EH (cell line): ENCODE data around the gene FAM229A.
"Not testable (repeated sequence)": the region's sequence is repeated elsewhere in the genome, so short reads cannot be mapped to it uniquely, and the experiment has no call there.

Experiments used
- DNase-seq: peaks from one replicate; pipeline ENCODE4 v3.0.0-alpha.2; 2015; ENCODE audit warnings: low read depth

The FAM229A gene, protein sequence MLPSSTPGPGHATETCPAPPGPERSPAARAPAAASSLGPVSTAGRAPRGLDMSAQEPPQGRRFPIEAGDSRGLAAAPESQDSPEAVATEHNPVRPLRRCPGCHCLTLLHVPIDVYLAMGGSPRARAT

DNA sequence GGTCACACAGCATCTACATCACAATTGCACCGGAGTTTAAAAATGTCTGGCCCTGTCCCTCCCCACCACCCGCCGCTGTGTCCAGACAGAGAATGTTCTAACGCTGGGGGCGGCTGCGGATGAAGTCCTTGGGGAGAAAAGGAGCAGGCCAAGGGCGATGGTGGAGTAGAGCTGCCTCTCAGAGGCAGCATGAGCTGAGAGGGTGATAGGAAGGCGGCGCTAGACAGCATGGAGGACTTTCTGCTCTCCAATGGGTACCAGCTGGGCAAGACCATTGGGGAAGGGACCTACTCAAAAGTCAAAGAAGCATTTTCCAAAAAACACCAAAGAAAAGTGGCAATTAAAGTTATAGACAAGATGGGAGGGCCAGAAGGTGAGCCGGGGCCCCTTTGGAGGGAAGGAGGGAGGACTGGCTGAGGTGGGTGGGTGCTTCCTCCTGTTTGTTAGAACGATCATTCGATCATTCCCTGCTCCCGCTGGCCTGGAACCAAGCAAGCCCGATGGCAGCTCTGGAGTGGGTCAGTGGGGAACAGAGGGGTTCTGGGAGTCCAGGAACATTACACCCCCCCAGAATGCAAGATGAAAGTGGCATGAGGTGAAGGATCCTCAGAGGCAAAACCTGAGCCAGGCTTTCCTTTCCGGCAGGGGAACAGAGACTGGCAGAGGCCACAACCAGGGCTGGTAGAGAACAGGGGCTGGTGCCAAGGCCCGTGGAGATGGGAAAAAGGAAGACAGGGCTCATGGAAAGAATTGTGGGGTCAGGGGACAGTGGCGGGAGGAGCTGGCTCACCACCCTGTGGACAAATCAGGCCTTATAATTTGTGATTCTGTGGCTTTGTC lies at the start of gene FAM229A, which contains the start of gene TSSK3:
Gene FAM229A (minus strand): TSS at position 12 of the 840 bp plus-strand sequence. CDS start 394 bp downstream, outside the sequence.
Gene TSSK3 (plus strand): TSS at position 66 of the 840 bp plus-strand sequence. CDS start 163 bp downstream, at position 229.
- DNase-seq, result no peak

DNA sequence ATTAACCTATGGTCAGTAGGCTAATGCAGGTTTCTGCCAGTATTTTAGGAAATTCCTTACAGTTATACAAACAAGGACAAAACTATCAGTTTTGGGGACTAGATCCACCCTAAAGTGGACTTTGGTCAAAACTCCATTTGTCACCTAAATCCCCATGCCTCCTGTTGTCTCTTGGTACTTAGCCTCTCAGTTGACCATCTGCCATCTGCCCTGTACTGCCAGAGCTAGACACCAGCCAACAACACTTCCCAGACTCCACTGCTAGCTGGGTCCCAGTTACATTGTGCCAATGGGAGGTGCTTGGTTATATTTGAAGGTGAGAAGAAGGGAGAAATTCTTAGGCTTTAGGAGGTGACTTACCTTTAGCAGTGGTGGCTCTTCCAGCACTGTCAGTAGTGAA lies 49.0 kb upstream of the FAM229A start:
- DNase-seq, result no peak

DNA sequence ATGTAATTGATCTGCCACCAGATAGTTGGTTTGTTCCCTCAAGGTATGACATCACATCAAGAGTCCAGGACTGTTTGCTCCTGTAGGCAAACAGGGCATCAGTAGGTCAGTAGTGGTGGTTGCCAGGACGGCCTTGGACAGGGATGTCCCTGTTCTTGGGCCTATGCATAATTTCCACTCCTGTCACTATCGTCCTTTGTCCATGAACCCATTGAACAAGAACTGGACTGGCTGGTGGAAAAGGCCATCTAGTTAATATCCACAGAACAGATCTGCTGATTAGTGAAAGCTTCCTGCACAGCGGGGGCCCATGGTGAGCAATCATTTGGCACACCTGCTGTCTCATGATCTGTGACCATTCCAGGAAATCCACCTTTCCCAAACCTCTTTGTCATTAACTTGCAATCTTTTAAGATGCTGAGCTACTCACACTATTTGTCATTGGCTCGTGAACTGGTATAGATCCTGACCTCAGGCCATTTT lies 44.4 kb upstream of the FAM229A start:
- no peak for DNase-seq

DNA sequence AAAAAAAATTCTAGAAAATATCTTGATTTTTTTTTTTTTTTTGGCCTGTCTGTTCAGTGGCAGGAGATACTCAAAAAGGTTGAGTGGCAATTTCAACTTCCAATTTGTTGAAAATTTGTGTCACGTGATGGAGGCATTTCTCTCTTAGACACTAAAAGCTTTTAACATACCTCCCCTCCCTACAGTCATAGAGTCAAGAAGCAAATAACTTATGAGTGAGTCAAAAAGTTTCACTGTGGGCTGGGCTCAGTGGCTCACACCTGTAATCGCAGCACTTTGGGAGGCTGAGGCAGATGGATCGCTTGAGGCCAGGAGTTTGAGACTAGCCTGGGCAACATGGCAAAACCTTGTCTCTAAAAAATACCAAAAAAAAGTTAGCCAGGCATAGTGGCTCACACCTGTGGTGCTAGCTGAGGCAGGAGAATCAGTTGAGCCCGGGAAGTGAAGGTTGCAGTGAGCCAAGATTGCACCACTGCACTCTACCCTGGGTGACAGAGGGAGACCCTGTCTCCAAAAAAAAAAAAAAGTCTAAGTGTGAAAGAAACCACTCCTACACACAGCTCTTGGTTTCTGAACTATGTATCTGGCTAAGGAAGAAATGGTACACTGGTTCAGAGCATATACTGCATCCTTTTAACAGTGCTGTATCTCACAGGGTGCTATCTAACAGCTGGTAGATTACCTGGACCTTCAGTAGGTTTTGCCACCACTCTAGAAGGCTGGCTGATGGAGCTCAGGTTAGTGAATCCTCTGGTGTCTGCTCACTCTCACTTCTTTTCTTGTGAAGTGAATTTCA lies 43.6 kb upstream of the FAM229A start:
- DNase-seq, result no peak

DNA sequence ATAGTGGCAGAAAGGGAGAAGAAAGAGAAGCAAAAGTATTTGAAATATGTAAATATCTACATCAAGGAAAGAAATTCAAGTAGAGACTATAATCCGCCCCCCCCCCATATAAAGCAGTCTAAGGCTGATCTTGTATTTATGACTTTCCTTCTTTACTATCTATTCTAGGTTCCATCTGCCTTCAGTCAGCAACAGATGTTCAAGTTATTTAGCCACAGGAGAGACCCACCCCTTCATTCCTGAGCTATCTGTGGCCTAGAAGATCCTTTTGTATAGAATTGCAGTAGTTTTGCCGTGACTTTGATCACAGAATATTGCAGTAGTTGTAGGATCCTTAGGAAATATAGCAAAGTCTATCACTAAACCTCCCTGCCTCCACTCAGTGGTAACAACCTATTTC lies 42.7 kb upstream of the FAM229A start:
- peak; percentile 30 for DNase-seq

DNA sequence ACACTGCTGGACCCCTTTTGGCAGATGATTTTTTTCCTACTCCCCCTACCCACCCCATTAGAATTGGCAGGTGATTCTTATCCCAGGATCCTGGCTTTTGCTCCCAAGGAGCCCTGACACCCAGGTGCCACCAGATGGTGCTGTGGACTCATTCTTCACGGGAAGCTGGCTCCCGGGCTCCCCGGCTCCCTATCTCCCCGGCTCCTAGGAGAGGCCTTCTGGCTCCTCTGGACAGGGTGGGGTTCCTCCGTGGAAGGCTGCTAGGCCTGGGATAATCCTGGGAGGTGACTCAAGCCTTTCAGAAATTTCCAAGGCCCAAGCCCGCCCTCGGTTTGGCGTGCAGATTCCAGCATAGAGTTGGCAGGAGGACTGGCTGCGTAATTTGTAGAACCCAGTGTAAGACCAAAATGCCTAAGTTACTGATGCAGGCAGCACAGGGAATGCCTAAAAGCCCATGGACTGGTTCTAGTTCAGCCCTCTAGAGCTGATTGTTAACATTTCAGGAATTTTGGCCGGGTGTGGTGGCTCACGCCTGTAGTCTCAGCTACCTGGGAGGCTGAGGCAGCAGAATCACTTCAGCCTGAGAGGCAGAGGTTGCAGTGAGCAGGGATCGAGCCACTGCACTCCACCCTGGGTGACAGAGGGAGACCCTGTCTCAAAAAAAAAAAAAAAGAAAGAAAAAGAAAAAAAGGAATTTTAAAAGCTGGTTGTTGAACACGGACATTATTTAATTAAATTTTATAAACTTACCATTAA lies 38.8 kb upstream of the FAM229A start:
- DNase-seq, result peak; percentile 87

DNA sequence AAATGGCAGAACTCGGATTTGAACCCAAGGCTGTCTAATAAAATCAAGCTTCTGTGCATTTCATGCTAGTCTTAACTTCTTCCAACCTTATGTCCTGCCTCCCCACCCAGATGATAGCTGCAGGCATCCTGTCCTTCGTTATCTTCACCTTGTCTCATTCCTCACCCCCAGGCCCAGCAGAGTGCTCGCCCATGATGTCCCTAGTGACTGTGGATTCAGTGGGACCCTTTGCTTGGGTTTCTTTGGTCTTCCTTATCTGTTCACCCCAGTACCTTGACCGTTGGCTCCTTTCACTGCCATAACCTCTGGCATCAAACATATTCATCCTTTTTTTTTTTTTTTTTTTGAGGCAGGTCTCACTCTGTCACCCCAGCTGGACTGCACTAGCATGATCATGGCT lies 37.6 kb upstream of the FAM229A start:
- DNase-seq, result no peak

DNA sequence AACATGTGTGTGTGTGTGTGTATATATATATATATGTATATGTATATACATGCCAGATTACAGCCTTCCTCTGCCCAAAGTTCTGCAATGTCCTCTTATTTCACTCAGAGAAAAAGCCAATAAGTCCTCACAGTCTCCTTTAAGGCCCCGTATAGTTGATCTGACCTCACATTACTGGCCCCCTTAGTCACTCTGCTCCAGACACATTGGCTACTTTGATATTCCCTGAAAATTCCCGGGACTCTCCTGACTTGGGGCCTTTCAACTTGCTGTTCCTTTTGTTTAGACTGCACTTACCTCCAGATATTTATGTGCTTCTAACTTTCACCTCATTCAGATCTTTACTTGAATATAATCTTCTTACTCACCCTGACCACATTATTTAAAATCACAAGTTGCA lies 36.1 kb upstream of the FAM229A start:
- peak; percentile 34 for DNase-seq

DNA sequence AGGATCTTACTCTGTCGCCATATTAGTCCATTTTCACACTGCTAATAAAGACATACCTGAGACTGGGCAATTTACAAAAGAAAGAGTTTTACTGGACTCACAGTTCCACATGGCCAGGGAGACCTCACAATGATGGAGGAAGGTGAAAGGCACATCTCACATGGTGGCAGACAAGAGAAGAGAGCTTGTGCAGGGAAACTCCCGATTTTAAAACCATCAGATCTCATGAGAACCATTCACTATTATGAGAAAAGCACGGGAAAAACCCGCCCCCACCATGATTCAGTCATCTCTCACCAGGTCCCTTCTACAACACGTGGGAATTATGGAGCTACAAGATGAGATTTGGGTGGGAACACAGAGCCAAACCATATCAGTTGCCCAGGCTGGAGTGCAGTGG lies 34.2 kb upstream of the FAM229A start:
- not testable (repeated sequence) for DNase-seq

DNA sequence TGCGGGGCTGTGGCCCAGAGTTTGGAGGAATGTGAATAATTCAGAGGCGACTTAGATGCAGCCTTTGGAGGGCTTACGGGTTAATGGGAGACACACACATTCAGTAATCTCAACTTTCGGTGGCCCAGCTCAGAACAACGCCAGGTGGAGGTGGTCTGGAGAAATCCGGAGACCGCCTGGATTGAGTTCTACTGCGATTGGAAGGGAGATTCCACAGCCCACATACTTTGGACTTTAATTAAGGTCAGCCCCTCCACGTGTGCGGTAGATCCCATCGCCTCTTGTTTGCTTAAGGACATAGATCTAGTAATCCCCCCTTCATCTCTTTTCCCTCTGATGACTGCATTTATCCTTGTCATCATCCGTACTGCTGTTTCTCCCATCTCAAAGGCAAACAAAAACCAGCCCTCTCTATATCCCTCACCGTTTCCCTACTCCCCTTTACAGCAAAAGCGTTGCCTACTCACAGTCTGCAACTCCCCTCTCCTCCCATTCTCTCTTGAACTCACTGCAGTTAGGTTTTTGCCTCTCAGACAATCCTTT lies 32.7 kb upstream of the FAM229A start:
- DNase-seq, result no peak

DNA sequence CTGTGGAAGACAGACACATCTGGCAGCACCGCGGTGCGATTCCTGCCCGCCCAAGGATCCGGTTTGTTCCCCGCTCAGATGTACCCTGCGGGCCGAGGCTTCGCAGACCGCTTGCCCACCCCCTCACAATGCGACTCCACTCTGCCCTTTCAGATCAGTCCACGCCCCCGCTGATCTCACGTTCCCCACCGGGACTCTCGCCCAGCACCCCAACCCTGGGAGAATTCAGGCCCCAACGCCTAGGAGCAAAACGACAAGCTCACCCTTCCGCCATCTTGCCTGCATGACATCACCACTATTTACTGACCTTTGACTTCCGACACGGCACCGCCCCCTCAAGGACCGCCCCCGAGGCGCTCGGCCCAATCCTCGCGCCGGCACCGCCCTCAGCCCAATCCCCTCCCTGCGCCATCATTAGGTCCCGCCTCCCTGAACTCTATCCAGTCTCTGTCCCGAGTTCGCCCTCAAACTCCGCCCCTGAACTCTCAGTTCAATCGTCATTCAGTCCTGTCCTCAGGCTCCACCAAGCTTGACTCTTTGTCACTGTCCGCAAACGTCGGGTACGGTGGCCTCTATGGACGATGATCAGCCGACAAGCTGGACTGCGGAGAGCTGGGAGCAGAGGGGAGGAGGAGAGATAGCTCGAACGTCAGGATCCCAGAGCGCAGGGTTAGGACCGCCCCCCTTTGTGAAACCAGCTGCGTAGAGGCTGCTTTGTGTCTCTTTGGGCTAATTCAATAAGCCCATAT lies 32.0 kb upstream of the FAM229A start, which contains the start of gene BSDC1:
Gene BSDC1 (minus strand): TSS at position 301 of the 749 bp plus-strand sequence. CDS start 27 bp downstream, at position 274.
- DNase-seq, result peak; percentile 99

DNA sequence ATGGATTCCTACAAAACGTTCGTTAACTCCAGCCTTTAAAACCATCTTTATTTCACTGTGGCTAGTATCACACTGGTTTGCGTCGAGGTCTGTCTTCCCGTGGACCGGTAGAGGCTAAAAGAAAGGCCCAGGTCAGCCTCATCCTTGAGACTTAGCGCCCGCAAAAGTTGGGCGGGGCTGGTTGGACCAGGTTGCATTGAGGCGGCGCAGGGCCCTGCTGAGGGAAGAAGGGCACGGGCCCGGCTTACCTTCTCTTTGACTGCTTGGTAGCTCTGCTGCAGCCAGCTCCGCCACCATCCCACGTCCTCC lies 31.5 kb upstream of the FAM229A start:
- no peak for DNase-seq

DNA sequence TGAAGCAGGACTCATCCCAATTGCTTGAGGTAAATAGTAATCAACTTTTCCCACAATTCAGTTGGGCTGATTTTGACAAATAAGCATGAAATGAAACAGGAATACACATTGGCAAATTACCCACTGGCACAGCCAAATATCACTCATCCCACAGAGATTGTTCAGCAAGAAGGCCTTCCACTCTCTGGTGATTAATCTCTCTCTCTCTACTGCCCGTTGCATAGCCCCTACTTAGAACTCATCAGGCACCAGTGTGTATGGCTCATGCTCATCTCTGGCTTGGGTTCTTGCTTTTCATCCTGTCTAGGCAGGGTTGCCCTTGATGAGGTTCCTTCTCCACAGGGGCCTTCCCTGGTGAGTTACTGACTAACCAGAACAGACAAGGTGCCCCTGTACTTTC lies 30.9 kb upstream of the FAM229A start:
- peak; percentile 16 for DNase-seq

DNA sequence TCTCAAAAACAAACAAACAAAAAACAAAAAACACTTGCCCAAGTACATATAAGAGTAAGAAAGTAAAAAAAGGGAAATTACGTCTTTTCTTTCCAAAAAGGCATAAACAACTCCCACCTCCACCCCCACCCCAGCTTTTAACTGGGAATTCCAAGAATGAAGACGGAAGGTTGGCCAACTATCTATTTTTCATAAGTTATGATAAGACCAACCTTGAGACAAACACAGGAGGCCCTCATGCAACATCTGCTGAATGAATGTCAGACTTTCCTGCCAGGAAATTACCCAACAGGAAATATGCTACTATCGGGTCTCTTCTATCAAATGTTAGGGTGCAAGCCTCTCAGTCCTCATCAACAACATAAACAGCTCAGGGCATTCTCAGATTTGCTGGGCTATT lies 30.0 kb upstream of the FAM229A start:
- DNase-seq, result no peak

DNA sequence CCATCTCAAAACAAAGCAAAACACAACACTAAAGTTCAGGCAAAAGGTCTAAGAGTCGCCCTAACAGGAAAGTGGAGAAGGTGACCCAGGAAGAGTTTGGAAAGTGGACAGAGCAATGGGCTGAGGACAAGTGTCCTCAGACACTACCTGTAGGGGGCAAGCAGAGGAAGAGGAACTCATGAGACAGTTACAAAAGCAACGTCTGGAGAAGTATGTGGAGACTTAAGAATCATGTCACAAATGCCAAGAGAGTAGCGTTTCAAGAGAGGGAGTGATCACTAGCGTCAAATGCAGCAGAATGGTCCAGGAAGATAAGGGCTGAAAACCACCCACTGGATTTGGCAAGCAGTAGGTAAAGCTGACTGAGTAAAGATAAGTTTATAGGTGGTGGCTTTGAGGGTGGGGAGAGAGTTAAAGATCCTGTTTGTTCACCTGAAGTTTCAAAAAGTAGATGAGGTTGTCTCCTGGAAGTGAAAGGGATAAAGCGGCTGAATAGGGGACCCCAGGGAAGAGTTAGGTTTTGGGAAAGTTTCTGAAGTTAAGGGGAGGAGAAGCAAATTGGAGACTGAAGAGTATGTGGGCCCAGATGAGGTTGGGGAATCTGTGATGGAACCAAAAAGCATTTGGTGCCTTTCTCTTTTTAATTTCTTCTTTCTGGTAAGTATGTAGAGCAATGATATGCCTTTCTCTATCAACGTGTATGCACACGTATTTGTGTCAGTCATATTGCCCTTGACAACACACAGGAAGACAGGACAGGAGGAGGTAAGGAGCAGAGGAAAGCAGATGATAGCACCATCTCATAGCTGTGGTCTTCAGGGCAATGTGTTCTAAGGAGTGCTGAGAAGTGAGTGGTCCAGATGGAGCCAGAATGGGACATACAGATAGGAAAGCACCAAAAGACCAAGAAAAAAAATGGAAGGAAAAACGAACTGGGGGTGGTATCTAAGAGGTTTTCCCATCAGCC lies 28.9 kb upstream of the FAM229A start:
- DNase-seq, result no peak

DNA sequence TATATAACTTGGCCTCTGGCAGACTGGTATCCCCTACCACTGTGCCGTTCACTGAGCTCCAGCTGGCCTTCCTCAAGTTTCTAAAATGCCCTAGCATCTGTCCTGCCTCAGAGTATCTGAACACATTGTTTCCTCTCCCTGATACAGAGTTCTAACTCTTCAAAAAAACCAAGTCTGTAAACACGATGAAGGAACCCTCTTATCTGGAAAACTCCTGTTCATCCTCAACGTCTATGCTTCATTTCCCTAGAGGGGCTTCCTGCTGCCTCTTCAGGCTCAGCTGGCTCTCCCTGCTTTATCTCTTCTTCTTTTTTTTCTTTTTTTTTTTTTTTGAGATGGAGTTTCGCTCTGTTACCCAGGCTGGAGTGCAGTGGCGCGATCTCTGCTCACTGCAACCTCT lies 26.4 kb upstream of the FAM229A start:
- no peak for DNase-seq

DNA sequence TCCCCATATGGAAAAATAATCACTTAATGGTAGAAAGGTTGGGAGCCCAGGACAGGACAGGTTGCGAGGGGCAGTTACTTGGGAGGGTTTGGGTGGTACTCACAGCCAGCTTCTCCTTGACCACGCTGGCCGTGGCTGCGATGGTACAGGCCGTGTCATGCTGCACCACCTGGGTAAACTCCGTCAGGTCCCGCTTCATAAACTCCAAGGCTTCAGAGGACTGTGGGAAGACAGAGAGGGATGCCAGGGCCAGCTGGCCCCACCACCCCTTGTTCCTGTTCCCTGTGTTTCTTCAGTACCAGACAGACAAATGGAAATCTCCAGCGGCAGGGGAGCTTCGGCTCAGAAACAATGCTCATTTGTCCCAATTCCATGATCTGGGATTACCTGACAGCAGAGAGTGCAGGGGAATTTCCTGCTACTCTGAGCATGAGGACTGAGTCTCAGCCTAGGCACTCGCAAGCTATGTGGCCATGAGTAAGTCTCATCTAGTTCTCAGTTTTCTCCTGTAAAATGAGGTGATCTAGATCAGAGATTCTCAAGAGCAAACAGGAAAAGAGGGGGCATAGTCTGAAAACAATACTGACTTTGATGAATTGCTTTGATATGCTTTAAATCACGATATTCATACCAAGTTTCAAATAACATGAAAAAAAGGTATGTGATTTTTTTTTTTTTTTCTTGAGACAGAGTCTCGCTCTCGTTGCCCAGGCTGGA lies 24.5 kb upstream of the FAM229A start:
- no peak for DNase-seq

DNA sequence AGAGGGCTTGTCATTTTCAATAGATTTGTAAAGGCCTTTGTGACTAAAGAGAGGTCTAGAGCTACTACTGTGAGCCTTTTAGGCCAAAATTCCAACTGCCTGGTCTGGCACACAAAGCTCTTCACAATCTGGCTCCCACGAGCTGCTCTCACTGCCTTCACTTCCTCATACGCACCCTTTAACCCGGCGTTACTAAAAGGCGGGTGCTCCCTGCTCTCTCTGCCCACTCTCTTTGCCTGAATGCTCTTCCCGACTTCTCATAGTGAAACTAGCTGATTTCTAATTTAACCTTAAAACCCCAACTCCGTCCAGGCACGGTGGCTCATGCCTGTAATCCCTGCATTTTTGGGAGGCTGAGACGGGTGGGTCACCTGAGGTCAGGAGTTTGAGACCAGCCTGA lies 17.8 kb upstream of the FAM229A start:
- DNase-seq, result no peak
